Adrenal gland (tissue), 5 donors: ENCODE measurements around the gene SOCS3.

Experiments used
- POLR2A ChIP-seq, 2 donors: fragments of 450-650 bp; IDR thresholded peaks; one replicate each; pipeline ENCODE4 v1.6.1; 2017; ENCODE audit warnings: antibody characterized with exemption in 2 of 2, mild to moderate bottlenecking in 2 of 2, moderate library complexity in 1 of 2
- TF ChIP-seq, protein P1 (sequence below), 6 experiments: fragments of 450-650 bp in 4 of 6; fragments of 200-600 bp in 2 of 6; sonication (generic) in 1 of 6; IDR thresholded peaks; 1 replicate in 5 of 6; 2 replicates in 1 of 6; pipeline versions ENCODE4 v1.5.1 to v1.8.0; 2016 to 2021; ENCODE audit warnings: antibody characterized with exemption in 6 of 6, mild to moderate bottlenecking in 2 of 6, moderate library complexity in 1 of 6
- donor health status: DM: no; HTN: no; CAD: no.

DNA sequence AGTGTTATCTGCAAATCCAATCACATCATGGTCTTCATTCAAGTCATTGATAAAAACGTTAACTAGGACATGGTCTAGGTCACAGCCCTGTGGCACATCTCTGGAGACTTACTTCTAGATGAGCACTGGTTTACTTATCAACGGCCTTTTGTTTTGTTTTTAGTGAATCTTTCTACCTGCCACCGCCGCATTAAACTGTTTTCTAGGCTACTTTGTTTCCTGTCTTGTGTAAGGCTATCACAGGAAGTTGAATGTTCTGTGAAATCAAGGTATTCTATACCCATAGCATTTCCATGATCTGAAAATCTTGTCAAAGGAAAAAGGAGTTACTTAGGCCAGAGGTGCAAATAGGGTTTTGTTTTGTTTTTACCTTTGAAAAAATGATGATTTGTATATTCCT, 26.9 kb downstream of the SOCS3 start:
- no peak for TF ChIP-seq POLR2A (IDR thresholded peaks at IDR 0.05)
- TF ChIP-seq, protein P1, sequence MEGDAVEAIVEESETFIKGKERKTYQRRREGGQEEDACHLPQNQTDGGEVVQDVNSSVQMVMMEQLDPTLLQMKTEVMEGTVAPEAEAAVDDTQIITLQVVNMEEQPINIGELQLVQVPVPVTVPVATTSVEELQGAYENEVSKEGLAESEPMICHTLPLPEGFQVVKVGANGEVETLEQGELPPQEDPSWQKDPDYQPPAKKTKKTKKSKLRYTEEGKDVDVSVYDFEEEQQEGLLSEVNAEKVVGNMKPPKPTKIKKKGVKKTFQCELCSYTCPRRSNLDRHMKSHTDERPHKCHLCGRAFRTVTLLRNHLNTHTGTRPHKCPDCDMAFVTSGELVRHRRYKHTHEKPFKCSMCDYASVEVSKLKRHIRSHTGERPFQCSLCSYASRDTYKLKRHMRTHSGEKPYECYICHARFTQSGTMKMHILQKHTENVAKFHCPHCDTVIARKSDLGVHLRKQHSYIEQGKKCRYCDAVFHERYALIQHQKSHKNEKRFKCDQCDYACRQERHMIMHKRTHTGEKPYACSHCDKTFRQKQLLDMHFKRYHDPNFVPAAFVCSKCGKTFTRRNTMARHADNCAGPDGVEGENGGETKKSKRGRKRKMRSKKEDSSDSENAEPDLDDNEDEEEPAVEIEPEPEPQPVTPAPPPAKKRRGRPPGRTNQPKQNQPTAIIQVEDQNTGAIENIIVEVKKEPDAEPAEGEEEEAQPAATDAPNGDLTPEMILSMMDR (IDR thresholded peaks at IDR 0.05), result no peak
